Activated CD8-positive, alpha-beta memory T cell treated with anti-CD3 and anti-CD28 coated beads, Interleukin-2, amount 10 ng/mL, durations not matched to agents 7 days and 5 days (primary cell): ENCODE results near the gene THBS2. TPM values are rescaled to one million over a fixed set of nuclear protein-coding genes. Genes with fewer than 3 reads are reported as not detected.
A peak's percentile ranks its signal among the peaks of the same experiment; 100 is the strongest.

ENCODE experiments used
- ATAC-seq: fragments of 150-1000 bp; cut with Tn5 transposase; one replicate; pipeline ENCODE4 v1.10.0; 2021; ENCODE audit warnings: moderate library complexity
- CTCF ChIA-PET: fragments of 350-600 bp; sonication (Branson Sonifier 250); formaldehyde crosslinking; loops from one replicate; lab custom pipeline; 2021; ENCODE audit warnings: antibody characterized with exemption; lab: Charles Lee
- DNase-seq: peaks from one replicate; pipeline ENCODE4 v3.0.0-alpha.2; 2020
- H3K27ac Mint-ChIP-seq: one replicate; pipeline ENCODE4 v1.8.0; 2021; ENCODE audit warnings: mild to moderate bottlenecking, mixed read lengths
- H3K27me3 Mint-ChIP-seq: one replicate; pipeline ENCODE4 v1.8.0; 2021; ENCODE audit warnings: mixed read lengths
- H3K36me3 Mint-ChIP-seq: one replicate; pipeline ENCODE4 v1.8.0; 2021; ENCODE audit warnings: mild to moderate bottlenecking, mixed read lengths
- H3K4me1 Mint-ChIP-seq: one replicate; pipeline ENCODE4 v1.8.0; 2021; ENCODE audit warnings: mixed read lengths
- H3K4me3 Mint-ChIP-seq: one replicate; pipeline ENCODE4 v1.8.0; 2021; ENCODE audit warnings: mild to moderate bottlenecking, moderate library complexity, mixed read lengths
- H3K9me3 Mint-ChIP-seq: one replicate; pipeline ENCODE4 v1.8.0; 2022; ENCODE audit warnings: low read depth, mixed read lengths
- total RNA-seq, 2 experiments: library from RNA; stranded (reverse); gene quantifications; one replicate each; pipeline ENCODE4 v1.2.3, GENCODE V29; 2021

The THBS2 gene
- total RNA-seq, 2 experiments from 2014 or later = not detected

DNA sequence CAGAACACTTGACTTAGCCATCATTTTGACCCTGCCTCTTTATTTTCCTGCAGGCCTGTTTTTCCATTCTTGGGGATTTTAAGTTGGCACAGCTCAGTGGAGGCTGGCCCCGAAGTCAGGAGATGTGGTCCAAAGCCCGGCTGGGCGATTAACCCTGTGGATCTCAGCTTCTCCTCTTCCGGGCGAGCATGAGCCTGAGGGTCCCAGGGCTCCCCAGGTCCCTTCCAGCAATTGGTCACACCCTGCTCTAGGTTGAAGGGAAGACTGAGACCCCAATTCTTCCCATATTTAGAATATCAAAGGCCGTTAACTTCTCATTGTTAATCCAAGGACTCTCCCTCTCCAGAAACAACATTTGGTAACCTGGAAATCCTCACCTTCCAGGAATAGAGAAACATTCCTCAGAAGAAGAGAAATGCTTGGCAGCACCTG is 2.3 kb downstream of the THBS2 start:
- no peak overlapping the region for H3K27ac Mint-ChIP-seq
- peaks cover 10% of the 10 kb centered on the region for H3K9me3 Mint-ChIP-seq
- no peak for ATAC-seq
- peaks cover 61% of the 10 kb centered on the region for H3K27me3 Mint-ChIP-seq
- H3K4me1 Mint-ChIP-seq = peaks cover 3% of the 10 kb centered on the region
- no peaks in the 10 kb centered on the region for H3K36me3 Mint-ChIP-seq
- no peak overlapping the region for H3K4me3 Mint-ChIP-seq
- no peak for DNase-seq
- CTCF ChIA-PET = no interaction called here

DNA sequence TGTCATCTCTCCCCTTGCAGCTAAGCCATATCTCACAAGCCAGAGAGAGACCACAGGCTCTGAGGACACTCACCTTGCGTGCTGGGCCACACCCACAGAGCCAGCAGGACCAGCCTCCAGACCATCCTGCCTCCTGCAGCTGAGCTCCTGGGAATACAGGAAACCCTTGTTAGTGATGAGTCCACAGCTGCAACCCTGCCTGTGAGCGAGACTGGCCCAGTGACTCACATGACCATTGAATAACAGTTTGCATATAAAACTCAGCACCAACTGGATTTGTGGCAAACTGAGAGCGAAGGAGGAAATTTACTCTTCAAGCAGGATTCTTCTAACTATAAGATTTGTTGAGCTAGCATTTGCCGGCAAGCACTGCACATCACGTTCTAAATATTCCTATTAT is 3.0 kb downstream of the THBS2 start:
- no peak for DNase-seq
- ATAC-seq = no peak
- Mint-ChIP-seq H3K27ac (no peak overlapping the region), H3K4me3 (no peak overlapping the region), H3K27me3 (peaks cover 54% of the 10 kb centered on the region), H3K36me3 (no peaks in the 10 kb centered on the region), H3K4me1 (peaks cover 3% of the 10 kb centered on the region), H3K9me3 (peaks cover 10% of the 10 kb centered on the region)
- CTCF ChIA-PET = no interaction called here

DNA sequence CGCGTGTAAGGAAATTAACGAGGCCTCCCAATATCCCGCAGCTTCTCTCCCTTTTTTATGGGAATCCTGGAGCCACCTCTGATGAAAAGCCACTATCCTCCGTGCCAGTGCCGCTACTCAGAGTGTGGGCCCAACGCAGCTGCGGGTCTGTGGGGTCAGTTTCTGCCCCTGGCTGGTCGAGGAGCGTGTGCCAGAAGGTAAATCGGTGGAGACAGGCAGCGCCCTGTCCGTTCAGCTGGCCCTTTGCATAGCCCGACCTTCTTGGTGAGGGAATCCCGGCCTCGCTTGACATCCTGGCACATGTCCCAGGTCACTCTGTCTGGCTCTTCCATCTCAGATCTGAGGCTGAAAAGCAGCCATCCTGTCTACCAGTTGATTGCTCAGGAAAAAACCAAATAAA is 4.6 kb downstream of the THBS2 start:
- DNase-seq (no peak), ATAC-seq (no peak)
- no peak overlapping the region for H3K4me3 Mint-ChIP-seq
- no peak overlapping the region for H3K27ac Mint-ChIP-seq
- H3K27me3 Mint-ChIP-seq = peaks cover 39% of the 10 kb centered on the region
- CTCF ChIA-PET = no interaction called here
- H3K9me3 Mint-ChIP-seq = peaks cover 10% of the 10 kb centered on the region
- no peaks in the 10 kb centered on the region for H3K36me3 Mint-ChIP-seq
- H3K4me1 Mint-ChIP-seq = peaks cover 3% of the 10 kb centered on the region

DNA sequence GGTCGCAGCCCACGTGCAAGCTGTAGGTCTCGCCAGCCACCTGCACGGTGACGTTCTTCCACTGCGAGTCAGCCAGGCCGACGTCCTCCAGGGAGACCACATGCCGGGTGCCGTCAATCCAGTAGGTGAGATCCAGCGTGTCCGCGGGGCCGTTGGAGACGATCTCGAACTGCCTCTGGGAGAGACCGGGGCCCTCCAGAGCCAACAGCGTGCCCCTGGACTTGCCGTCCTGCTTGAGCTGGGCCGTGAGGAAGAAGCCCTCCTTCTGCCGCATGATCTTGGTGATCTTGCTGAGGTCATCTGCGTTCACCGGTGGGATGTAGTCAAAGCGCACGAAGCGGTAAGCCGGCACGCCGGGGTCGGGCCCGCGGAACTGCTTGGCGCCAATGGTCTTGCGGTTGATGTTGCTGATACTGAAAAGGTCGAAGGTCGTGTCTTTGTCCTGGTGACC is 5.1 kb downstream of the THBS2 start:
- ATAC-seq = no peak
- CTCF ChIA-PET = no interaction called here
- H3K4me3 Mint-ChIP-seq = no peak overlapping the region
- no peaks in the 10 kb centered on the region for H3K36me3 Mint-ChIP-seq
- no peak for DNase-seq
- H3K27ac Mint-ChIP-seq = no peak overlapping the region
- peaks cover 34% of the 10 kb centered on the region for H3K27me3 Mint-ChIP-seq
- H3K9me3 Mint-ChIP-seq = peaks cover 10% of the 10 kb centered on the region
- H3K4me1 Mint-ChIP-seq = peaks cover 3% of the 10 kb centered on the region

DNA sequence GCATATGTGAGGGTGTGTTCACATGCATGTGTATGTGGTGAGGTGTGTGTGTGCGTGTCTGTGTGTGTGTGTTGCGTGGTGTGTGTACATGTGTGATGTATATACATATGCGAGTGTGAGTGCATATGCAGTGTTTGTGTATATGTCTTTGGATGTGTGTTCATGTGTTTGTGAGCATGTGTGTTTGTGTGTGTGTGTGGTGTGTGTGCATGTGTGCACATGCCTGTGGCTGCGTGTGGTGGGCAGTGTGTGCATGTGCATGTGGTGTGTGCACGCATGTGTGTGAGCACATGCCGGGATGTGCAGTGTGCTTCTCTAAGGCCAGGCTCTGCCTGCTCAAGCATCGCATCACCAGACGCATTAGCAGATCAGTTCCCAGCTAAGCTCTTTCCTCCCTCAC is 5.7 kb downstream of the THBS2 start:
- H3K36me3 Mint-ChIP-seq = no peaks in the 10 kb centered on the region
- H3K27me3 Mint-ChIP-seq = peaks cover 29% of the 10 kb centered on the region
- DNase-seq (no peak), ATAC-seq (no peak)
- CTCF ChIA-PET = no interaction called here
- peaks cover 10% of the 10 kb centered on the region for H3K9me3 Mint-ChIP-seq
- H3K4me1 Mint-ChIP-seq = no peaks in the 10 kb centered on the region
- no peak overlapping the region for H3K27ac Mint-ChIP-seq
- H3K4me3 Mint-ChIP-seq = no peak overlapping the region

DNA sequence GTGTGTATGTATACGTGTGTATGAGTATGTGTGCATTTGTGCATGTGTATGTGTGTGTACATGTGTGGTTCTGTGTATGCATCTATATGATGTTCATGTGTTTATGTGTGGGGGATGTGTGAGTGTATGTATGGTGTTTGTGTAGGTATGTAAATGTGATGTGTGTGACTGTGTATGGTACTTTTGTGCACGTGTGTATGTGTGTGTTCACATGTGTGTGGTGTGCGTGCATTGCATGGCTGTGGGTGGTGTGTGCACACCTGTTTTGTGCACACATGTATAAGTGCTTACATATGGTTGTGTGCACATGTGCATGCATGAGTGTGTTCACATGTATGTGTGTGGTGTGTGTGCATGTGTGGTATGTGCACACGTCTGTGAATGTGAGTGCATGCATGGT is 6.2 kb downstream of the THBS2 start:
- peaks cover 10% of the 10 kb centered on the region for H3K9me3 Mint-ChIP-seq
- H3K27me3 Mint-ChIP-seq = peaks cover 23% of the 10 kb centered on the region
- no peaks in the 10 kb centered on the region for H3K4me1 Mint-ChIP-seq
- no peak overlapping the region for H3K27ac Mint-ChIP-seq
- ATAC-seq (no peak), DNase-seq (no peak)
- no peak overlapping the region for H3K4me3 Mint-ChIP-seq
- H3K36me3 Mint-ChIP-seq = no peaks in the 10 kb centered on the region
- CTCF ChIA-PET = no interaction called here

DNA sequence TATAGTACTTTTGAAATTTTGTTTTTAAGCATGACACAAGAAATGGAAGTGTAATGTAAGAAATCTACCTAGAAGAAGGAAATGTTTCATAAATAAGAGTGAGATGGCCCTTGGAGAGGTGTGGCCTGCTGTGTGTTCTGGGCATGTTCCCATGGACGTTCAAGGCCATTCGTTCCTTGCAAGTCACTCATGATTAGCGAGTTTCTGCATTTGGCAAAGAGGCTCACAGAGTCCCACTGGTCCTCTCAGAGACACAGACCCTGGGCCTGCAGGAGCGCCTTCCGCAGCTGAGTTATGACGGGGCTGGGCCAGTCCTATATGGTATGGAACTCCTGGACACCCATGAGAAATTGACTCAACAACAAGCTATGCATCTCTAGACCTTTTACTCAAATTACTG is 7.2 kb downstream of the THBS2 start:
- Mint-ChIP-seq H3K4me1 (no peaks in the 10 kb centered on the region), H3K4me3 (no peak overlapping the region), H3K27ac (no peak overlapping the region), H3K27me3 (peaks cover 13% of the 10 kb centered on the region), H3K36me3 (no peaks in the 10 kb centered on the region), H3K9me3 (peaks cover 10% of the 10 kb centered on the region)
- CTCF ChIA-PET = no interaction called here
- ATAC-seq = no peak
- DNase-seq = no peak

DNA sequence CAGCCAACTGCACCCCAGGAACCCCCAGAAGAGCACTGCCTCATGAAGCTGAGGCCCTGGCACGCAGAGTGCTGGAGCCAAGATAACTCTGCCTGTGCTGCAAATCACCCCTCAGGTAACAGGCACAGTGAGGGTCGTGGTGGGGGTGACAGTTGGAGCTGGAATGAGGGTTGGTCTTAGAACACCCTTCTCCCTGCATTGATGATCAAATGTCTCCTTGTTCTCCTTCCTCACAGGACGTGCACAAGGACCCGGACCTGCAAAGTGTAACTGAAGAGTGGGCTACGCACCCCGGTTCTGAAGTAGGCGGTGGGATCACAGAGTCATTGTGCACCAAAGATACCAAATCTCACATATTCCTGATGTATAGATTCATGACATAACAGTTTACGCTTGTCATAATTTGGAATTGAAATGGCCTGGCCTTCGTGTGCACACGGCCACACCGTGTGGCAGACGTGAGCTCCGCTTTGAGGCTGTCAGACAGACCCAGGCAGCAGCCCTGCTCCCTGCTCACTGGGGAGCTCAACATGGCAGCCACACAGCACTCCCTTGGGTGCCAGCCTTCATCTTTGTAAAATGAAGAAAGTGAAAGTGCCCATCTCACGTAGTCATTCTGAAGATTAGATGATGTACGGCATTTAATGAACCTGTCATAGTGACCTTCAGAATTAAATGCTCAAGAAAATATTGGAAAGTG is 8.8 kb downstream of the THBS2 start:
- H3K9me3 Mint-ChIP-seq = peaks cover 10% of the 10 kb centered on the region
- CTCF ChIA-PET = no interaction called here

DNA sequence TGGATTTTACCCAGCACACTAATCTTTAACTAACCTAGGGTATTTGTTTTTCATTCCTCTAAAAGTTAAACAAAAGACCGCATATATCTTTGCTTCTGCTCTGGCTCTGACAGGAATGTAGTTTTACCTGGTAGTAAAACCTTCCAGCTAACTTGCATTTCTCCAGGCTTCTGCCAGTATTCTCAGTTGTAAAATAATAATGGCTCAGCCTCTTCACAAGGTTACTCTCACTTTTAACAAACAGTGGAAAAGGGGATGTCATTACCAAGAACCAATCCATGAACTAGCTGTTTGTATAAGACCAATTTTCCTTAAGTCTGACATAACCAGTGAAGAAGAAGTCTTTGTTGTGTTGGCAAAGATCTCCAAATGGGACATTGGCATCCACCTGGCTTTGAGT is 10.0 kb downstream of the THBS2 start:
- CTCF ChIA-PET = interaction anchor here (1.1 kb wide), 1 partner anchor 29 kb away, joined by 3 read pairs; no protein-coding TSS in a partner anchor

More for the DNA sequence above, 8.8 kb downstream of the THBS2 start:
- no peaks in the 10 kb centered on the region for H3K27me3 Mint-ChIP-seq
- ATAC-seq (no peak), DNase-seq (no peak)
- no peaks in the 10 kb centered on the region for H3K4me1 Mint-ChIP-seq
- no peaks in the 10 kb centered on the region for H3K36me3 Mint-ChIP-seq
- H3K27ac Mint-ChIP-seq = no peak overlapping the region
- no peak overlapping the region for H3K4me3 Mint-ChIP-seq

DNA sequence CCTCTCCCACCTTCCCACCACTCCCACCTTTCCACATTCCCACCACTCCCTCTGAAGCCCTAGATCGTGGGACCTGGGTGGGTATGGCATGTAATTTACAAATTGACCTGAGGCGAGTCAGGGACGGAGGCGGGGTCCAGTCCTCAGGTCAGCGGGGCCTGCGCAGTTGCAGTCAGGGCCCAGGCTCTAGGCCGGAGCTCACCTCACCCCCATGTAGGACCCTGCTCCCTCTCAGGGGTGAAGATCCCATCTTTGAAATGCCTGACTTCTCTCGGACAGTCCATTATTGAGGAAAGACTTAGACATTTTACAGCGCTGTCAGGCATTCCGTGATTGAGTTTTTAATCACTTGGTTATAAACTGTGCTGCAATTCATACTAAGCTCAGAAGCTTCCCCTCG is 10.5 kb downstream of the THBS2 start:
- H3K9me3 Mint-ChIP-seq = peaks cover 10% of the 10 kb centered on the region
- H3K4me1 Mint-ChIP-seq = no peaks in the 10 kb centered on the region
- CTCF ChIA-PET = interaction anchor here (1.1 kb wide), 1 partner anchor 29 kb away, joined by 3 read pairs; no protein-coding TSS in a partner anchor

More for the DNA sequence above, 10.0 kb downstream of the THBS2 start:
- DNase-seq (no peak), ATAC-seq (no peak)
- peaks cover 10% of the 10 kb centered on the region for H3K9me3 Mint-ChIP-seq
- no peak overlapping the region for H3K4me3 Mint-ChIP-seq
- no peaks in the 10 kb centered on the region for H3K4me1 Mint-ChIP-seq
- H3K27me3 Mint-ChIP-seq = peaks cover 2% of the 10 kb centered on the region
- H3K27ac Mint-ChIP-seq = no peak overlapping the region
- no peaks in the 10 kb centered on the region for H3K36me3 Mint-ChIP-seq

DNA sequence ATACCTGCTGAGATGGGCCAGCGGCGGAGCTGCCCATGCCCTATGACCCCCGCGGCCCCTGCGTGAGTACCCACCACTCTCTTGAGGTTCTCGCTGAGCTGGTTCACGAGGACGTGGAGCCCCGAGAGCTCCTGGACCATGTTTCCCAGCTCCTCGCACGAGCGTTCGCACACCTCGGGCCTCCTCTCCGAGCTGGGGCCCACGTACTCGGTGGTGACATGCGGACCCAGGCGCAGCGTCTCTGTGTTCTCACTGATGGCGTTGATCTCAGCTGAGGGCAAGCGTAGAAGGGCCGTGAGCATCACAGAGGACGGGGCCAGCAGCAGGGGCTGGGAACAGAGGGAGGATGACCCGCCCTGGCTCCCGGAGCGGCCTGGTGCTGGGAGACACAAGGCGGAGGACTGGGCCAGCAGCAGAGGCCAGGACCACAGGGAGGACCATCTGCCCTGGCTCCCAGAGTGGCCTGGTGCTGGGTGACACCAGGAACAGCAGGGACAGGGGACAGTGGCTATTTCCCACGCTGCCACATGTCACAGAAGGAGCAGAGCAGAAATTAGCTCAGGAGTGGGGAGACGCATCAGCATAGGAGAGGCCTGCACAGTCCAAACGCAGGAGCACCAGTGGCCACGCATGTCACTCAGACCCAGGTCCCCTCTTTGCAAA is 11.8 kb downstream of the THBS2 start:
- Mint-ChIP-seq H3K27me3 (peaks cover 2% of the 10 kb centered on the region), H3K4me1 (no peaks in the 10 kb centered on the region), H3K4me3 (no peak overlapping the region), H3K9me3 (no peaks in the 10 kb centered on the region), H3K27ac (no peak overlapping the region), H3K36me3 (no peaks in the 10 kb centered on the region)
- CTCF ChIA-PET = no interaction called here
- DNase-seq (no peak), ATAC-seq (peak; percentile 55)

More for the DNA sequence above, 10.5 kb downstream of the THBS2 start:
- H3K4me3 Mint-ChIP-seq = no peak overlapping the region
- no peak for DNase-seq
- no peak overlapping the region for H3K27ac Mint-ChIP-seq
- peak; percentile 29 for ATAC-seq
- no peaks in the 10 kb centered on the region for H3K36me3 Mint-ChIP-seq
- peaks cover 2% of the 10 kb centered on the region for H3K27me3 Mint-ChIP-seq

DNA sequence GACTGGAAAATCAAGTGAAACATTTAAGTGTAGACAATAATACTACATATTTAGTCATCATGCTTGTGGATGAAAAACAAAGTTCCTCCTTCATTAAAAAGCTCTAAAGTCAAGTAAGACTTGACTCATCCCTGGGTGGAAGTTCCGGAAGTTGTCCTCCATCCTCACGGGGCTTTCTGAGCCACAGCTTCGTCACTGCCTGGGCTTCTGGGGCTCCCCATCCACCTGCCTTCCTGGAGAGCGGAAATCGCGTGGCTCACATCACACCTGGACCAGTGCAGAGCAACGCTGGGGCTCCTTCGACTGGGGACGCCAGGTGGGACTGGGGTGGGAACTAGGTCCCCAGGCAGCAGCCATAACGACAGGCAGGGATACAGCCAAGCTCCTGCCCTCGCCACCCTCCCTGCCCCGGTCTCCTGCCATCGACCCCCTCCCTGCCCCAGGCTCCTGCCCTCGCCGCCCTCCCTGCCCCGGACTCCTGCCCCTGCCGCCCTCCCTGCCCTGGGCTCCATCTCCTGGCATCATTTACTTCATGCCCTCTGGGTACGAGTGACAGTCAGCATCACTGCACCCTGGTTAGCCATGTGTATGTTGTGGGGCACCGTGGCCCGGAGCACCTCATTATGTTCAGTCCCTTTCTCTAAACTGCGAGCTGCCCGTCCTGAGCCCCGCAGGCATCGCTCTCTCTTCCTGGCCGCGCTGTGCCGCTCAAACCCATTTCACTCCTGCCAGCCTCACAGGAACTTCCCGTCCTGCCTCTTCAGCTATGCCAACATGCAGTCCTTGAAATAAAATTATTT is 12.9 kb downstream of the THBS2 start:
- CTCF ChIA-PET = interaction anchor here (0.7 kb wide), 1 partner anchor 27 kb away, joined by 3 read pairs; no protein-coding TSS in a partner anchor
- Mint-ChIP-seq H3K4me1 (no peaks in the 10 kb centered on the region), H3K27me3 (peaks cover 2% of the 10 kb centered on the region), H3K27ac (no peak overlapping the region), H3K9me3 (no peaks in the 10 kb centered on the region), H3K4me3 (no peak overlapping the region), H3K36me3 (no peaks in the 10 kb centered on the region)
- DNase-seq = no peak
- ATAC-seq = no peak

DNA sequence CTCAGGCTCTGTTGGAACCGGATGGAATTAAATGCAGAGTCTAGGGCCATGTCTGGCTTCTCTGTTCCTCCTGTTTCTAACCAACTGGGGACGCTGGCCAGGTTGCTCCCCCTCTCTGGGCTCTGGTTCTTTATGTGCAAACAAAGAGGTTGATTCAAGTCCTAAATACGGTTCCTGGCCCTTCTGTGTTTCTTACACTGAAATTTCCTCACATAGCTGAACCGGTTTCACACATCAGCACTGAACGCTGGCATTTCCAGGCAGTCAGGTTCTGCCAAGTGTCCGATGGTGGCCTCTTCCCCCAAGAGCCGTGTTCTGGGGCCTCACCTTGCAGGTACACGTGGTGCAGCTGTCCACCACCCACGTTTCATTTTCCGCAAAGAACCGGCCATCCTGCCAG is 13.5 kb downstream of the THBS2 start:
- CTCF ChIA-PET = interaction anchor here (0.7 kb wide), 1 partner anchor 26 kb away, joined by 3 read pairs; no protein-coding TSS in a partner anchor
- H3K27ac Mint-ChIP-seq = no peak overlapping the region
- DNase-seq = no peak
- H3K9me3 Mint-ChIP-seq = peaks cover 4% of the 10 kb centered on the region
- no peak for ATAC-seq
- H3K4me3 Mint-ChIP-seq = no peak overlapping the region
- peaks cover 2% of the 10 kb centered on the region for H3K27me3 Mint-ChIP-seq
- H3K36me3 Mint-ChIP-seq = no peaks in the 10 kb centered on the region
- H3K4me1 Mint-ChIP-seq = no peaks in the 10 kb centered on the region
